Gastroesophageal sphincter (tissue), 3 donors: ENCODE results near the gene NR2F2.
A peak's percentile ranks its signal among the peaks of the same experiment; 100 is the strongest.

Experiments used
- CTCF ChIP-seq, 4 experiments: fragments of 200-600 bp in 2 of 4; fragments of 450-650 bp in 2 of 4; sonication (generic) in 1 of 4; IDR thresholded peaks; one replicate each; pipeline ENCODE4 v1.5.1; 2017 to 2019; ENCODE audit warnings: antibody characterized with exemption in 4 of 4, mild to moderate bottlenecking in 2 of 4, moderate library complexity in 2 of 4
- EP300 ChIP-seq: sonication (generic); formaldehyde crosslinking; IDR thresholded peaks from one replicate; pipeline ENCODE4 v1.6.1; 2017; ENCODE audit warnings: antibody characterized with exemption, mild to moderate bottlenecking
- POLR2AphosphoS5 ChIP-seq: sonication (generic); formaldehyde crosslinking; IDR thresholded peaks from one replicate; pipeline ENCODE4 v1.6.1; 2017; ENCODE audit warnings: antibody characterized with exemption

- TF ChIP-seq CTCF (IDR thresholded peaks at IDR 0.05) = peak; percentile 20 to 78 (median 76)
- peak; percentile 11 for TF ChIP-seq POLR2AphosphoS5
- TF ChIP-seq EP300 = no peak
These were observed 23.6 kb downstream of the NR2F2 start for GRCh38 chr15:96353930-96354730.
